GM11168 (cell line): ENCODE results near the gene LYSMD2.
"Not testable (repeated sequence)": the region's sequence is repeated elsewhere in the genome, so short reads cannot be mapped to it uniquely, and the experiment has no call there.

Source experiments
- in situ Hi-C: fragments of 300-500 bp; cut with MboI; formaldehyde crosslinking; loops from one replicate; pipeline ENCODE4 v1.12.0; 2022; ENCODE audit warnings: low sequenced_read_pairs; ENCODE audit not compliant: unreplicated experiment

Gene LYSMD2

GRCh38 chr15:51737522-51738305, at the start of gene LYSMD2:
Gene LYSMD2, minus strand, starts transcription at chr15:51737655. Its CDS starts 33 bp downstream, at chr15:51737622.
- in situ Hi-C loops, result no loop called here

GRCh38 chr15:51787130-51787529, 49.7 kb upstream of the LYSMD2 start:
- in situ Hi-C loops, result not testable (repeated sequence)

GRCh38 chr15:51783967-51784366, 46.5 kb upstream of the LYSMD2 start:
- in situ Hi-C loops, result no loop called here

GRCh38 chr15:51782357-51782896, 45.0 kb upstream of the LYSMD2 start:
- in situ Hi-C loops, result no loop called here

GRCh38 chr15:51781506-51781905, 44.1 kb upstream of the LYSMD2 start:
- in situ Hi-C loops, result no loop called here

- in situ Hi-C loops, result no loop called here
Observed at GRCh38 chr15:51780636-51781035, 43.2 kb upstream of the LYSMD2 start.

- in situ Hi-C loops, result no loop called here
Observed at GRCh38 chr15:51776952-51777569, 39.6 kb upstream of the LYSMD2 start.

GRCh38 chr15:51775967-51776816, 38.7 kb upstream of the LYSMD2 start:
- in situ Hi-C loops, result no loop called here

- in situ Hi-C loops, result no loop called here
Observed at GRCh38 chr15:51774916-51775315, 37.5 kb upstream of the LYSMD2 start.

GRCh38 chr15:51771773-51772172, 34.3 kb upstream of the LYSMD2 start:
- in situ Hi-C loops, result no loop called here

GRCh38 chr15:51770902-51771301, 33.4 kb upstream of the LYSMD2 start:
- in situ Hi-C loops, result no loop called here

- in situ Hi-C loops, result loop anchor here (5.0 kb wide), 1 partner anchor 131 kb away; no protein-coding TSS in a partner anchor
Observed at GRCh38 chr15:51768018-51768417, 30.6 kb upstream of the LYSMD2 start.

GRCh38 chr15:51766341-51766740, 28.9 kb upstream of the LYSMD2 start:
- in situ Hi-C loops, result loop anchor here (5.0 kb wide), 1 partner anchor 129 kb away; no protein-coding TSS in a partner anchor

- in situ Hi-C loops, result loop anchor here (5.0 kb wide), 1 partner anchor 128 kb away; no protein-coding TSS in a partner anchor
Observed at GRCh38 chr15:51765751-51766150, 28.3 kb upstream of the LYSMD2 start.

GRCh38 chr15:51760805-51761204, 23.4 kb upstream of the LYSMD2 start:
- in situ Hi-C loops, result no loop called here

- in situ Hi-C loops, result no loop called here
Observed at GRCh38 chr15:51759557-51760070, 22.2 kb upstream of the LYSMD2 start.

GRCh38 chr15:51758645-51759044, 21.2 kb upstream of the LYSMD2 start:
- in situ Hi-C loops, result no loop called here

GRCh38 chr15:51757450-51757849, 20.0 kb upstream of the LYSMD2 start:
- in situ Hi-C loops, result no loop called here

- in situ Hi-C loops, result no loop called here
Observed at GRCh38 chr15:51756482-51756881, 19.0 kb upstream of the LYSMD2 start.

GRCh38 chr15:51755790-51756189, 18.3 kb upstream of the LYSMD2 start:
- in situ Hi-C loops, result no loop called here
